ENCODE data around the gene FES.

DNA sequence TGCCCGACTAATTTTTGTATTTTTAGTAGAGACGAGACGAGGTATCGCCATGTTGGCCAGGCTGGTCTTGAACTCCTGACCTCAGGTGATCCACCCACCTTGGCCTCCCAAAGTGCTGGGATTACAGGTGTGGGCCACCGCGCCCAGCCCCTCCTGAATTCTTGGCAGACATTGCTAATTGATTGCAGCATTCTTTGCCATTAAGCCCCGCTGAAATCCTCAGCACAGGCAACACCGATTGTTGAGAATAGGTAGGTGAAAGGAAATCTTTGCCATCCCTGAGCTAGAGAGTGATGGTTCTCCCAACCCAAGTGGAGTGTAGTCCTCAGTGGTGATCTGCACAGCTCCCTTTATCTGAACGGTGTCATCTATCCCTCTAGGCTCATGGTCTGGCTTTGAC lies 20.4 kb downstream of the FES start:
- TF ChIP-seq SUZ12 (IDR thresholded peaks at IDR 0.05) (no peak), HDGF (IDR thresholded peaks at IDR 0.05; ENCODE audit: borderline replicate concordance) (no peak), L3MBTL2 (conservative IDR thresholded peaks at IDR 0.05) (no peak), ELF4 (IDR thresholded peaks at IDR 0.05) (no peak), ZNF384 (IDR thresholded peaks at IDR 0.05) (no peak), SP1 (IDR thresholded peaks at IDR 0.05) (no peak), FOXM1 (IDR thresholded peaks at IDR 0.05; ENCODE audit: borderline replicate concordance) (no peak)

All from HEK293T (cell line).